GM21515 (cell line): ENCODE measurements around the gene RAPGEF2.

Source experiments
- ATAC-seq: cut with Tn5 transposase; IDR thresholded peaks from one replicate; pipeline ENCODE4 v1.9.1; 2021; ENCODE audit not compliant: unreplicated experiment

RAPGEF2 gene

DNA sequence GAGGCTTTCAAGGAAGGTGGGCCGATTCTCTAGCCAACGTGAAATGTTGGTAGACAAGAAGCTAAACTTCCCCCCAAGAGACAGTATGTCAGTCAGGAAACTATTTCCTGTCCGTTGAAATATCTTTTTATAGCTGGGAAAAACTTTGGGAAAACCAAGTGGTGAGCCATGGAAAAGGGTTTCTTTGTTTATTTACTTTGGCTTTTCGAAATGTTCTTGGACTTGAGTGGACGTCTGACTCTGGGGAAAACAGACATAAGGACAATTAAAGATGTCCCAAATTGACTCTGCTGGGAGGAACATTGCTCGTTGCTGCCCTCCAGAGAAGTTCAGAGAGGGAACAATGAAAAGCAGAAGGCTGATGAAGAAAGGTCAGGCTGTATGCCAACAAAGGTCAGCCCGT, 295.4 kb downstream of the RAPGEF2 start:
- no peak for ATAC-seq

- no peak for ATAC-seq
Measured at GRCh38 chr4:159400558-159401225, 297.8 kb downstream of the RAPGEF2 start.

DNA sequence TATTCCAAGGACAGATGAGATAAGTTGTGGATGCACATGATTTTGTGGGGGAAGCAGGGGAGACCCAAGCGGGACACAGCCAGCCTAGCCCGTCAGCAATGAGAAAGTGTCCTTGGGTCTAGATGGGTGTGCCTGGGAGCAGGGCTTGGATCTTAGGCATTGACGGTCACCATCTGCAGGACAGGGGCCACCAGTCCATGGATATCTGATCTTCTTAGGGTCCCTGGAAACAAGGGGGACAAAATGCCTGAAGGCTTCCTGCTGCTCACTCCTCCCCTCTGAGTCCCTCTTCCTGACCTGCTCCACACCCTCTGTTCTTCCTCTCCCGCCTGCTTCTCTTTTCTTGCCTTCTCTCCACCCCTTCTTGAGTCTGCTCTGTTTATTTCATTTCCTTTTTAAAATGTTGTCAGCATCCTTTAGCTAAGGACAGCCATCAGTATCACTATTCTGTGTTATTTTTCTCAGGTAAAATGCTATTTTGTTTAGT, 298.4 kb downstream of the RAPGEF2 start:
- no peak for ATAC-seq

DNA sequence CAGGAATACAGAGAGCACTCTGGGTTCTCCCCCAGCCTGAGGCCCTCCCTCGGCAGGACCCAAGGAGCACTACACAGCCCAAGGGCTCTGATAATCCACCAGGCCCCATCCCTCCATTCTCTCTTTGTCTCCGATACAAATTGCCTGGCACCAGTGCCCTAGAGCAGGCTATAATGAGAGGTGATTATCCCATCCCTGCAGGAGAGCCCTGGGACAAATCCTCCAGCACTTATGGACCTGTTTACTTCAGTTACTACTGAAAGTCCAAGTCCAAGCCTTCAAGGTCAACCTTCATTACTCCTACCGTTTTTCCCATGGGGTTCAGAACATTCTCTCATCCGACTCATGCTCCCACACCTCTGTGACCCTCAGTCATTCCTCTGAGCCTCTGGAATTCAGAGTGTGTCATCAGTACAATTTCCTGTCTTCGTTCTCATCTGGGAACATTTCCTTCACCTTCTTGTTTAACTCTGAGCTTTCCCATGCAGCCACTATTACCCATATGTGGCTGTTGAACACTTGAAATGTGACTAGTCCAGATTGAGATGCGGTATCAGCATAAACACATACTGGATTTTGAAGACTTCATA, 299.0 kb downstream of the RAPGEF2 start:
- ATAC-seq, result no peak
